Fibroblast of villous mesenchyme (primary cell): ENCODE measurements around the gene CHST5. TPM values are rescaled to one million over a fixed set of nuclear protein-coding genes. Genes with fewer than 3 reads are reported as not detected.

ENCODE experiments used
- DNase-seq: peaks from one replicate; pipeline ENCODE4 v3.0.0-alpha.2; 2010; ENCODE audit warnings: low read depth
- H3K4me3 ChIP-seq: 2 replicates; pipeline ENCODE4 v1.5.1; 2011; ENCODE audit warnings: low read depth, mild to moderate bottlenecking, low read length
- CTCF ChIP-seq: IDR thresholded peaks from 2 replicates; pipeline ENCODE4 v1.5.1; 2012; ENCODE audit warnings: low read depth, mild to moderate bottlenecking, low read length; ENCODE audit not compliant: insufficient read depth
- total RNA-seq: library from RNA; depleted of rRNA; stranded (reverse); fragments of >200 nt; gene quantifications from 2 replicates; pipeline ENCODE4 v1.2.3, GENCODE V29; 2012

The CHST5 gene
- total RNA-seq, 1 donor: not detected

- no peak for TF ChIP-seq CTCF
- no peak overlapping the region for H3K4me3 ChIP-seq
- no peak for DNase-seq
These were observed 50.5 kb downstream of the CHST5 start for GRCh38 chr16:75485230-75486013.

GRCh38 chr16:75483222-75483621 is 52.7 kb downstream of the CHST5 start:
- TF ChIP-seq CTCF: no peak

GRCh38 chr16:75482434-75483205 is 53.3 kb downstream of the CHST5 start:
- TF ChIP-seq CTCF: no peak
- H3K4me3 ChIP-seq: no peak overlapping the region
- DNase-seq: no peak

More at GRCh38 chr16:75483222-75483621, 52.7 kb downstream of the CHST5 start:
- DNase-seq: no peak
- no peak overlapping the region for H3K4me3 ChIP-seq

GRCh38 chr16:75481475-75481874 is 54.4 kb downstream of the CHST5 start:
- no peak overlapping the region for H3K4me3 ChIP-seq
- TF ChIP-seq CTCF: no peak
- DNase-seq: no peak

- TF ChIP-seq CTCF: no peak
- H3K4me3 ChIP-seq: no peak overlapping the region
- no peak for DNase-seq
These were observed 56.4 kb downstream of the CHST5 start for GRCh38 chr16:75479421-75479990.

Other genes with a start within 250 kb of the CHST5 start
- 38.0 and 39.7 TPM in 2 replicates for gene CFDP1, start 102.6 kb downstream of the CHST5 start, total RNA-seq
- gene TMEM170A, start 71.4 kb downstream of the CHST5 start, total RNA-seq: 10.6 and 19.0 TPM in 2 replicates
- gene CHST6, start 40.7 kb downstream of the CHST5 start, total RNA-seq: under 0.01 TPM in 2 replicates
- gene TMEM231, start 20.1 kb upstream of the CHST5 start, total RNA-seq: 12.1 and 13.5 TPM in 2 replicates
- gene GABARAPL2, start 30.3 kb upstream of the CHST5 start, total RNA-seq: 25.4 and 36.3 TPM in 2 replicates
- 69.9 and 83.8 TPM in 2 replicates for gene ADAT1, start 87.2 kb upstream of the CHST5 start, total RNA-seq
- gene KARS1, start 111.6 kb upstream of the CHST5 start, total RNA-seq: 139 and 157 TPM in 2 replicates
- gene TERF2IP, start 111.7 kb upstream of the CHST5 start, total RNA-seq: 28.3 and 43.6 TPM in 2 replicates
- gene CPHXL2, start 140.9 kb upstream of the CHST5 start, total RNA-seq: not detected in 2 replicates
- gene DUXB, start 165.4 kb upstream of the CHST5 start, total RNA-seq: not detected in 2 replicates
- not detected in 2 replicates for gene CPHXL, start 190.4 kb upstream of the CHST5 start, total RNA-seq